Thoracic aorta (tissue), 2 donors: ENCODE measurements around the gene OBSCN. TPM values are rescaled to one million over a fixed set of nuclear protein-coding genes. Genes with fewer than 3 reads are reported as not detected.

Source experiments
- ATAC-seq: fragments of 150-250 bp; one replicate; pipeline ENCODE4 v1.8.0; 2017; ENCODE audit warnings: low read depth; ENCODE audit not compliant: insufficient number of reproducible peaks, low FRiP score
- DNase-seq: peaks from one replicate; pipeline ENCODE4 v3.0.0-alpha.2; 2020; ENCODE audit warnings: low spot score
- H3K27ac ChIP-seq, 2 donors: fragments of 200-600 bp; sonication (generic); 1 replicate in 1 of 2; 2 replicates in 1 of 2; pipeline ENCODE4 v1.5.1; 2016; ENCODE audit warnings: mild to moderate bottlenecking in 2 of 2, moderate library complexity in 2 of 2
- H3K27me3 ChIP-seq: fragments of 200-600 bp; sonication (generic); replicated peaks from 2 replicates; pipeline ENCODE4 v1.6.0; 2016; ENCODE audit warnings: mild to moderate bottlenecking; ENCODE audit not compliant: insufficient read depth
- H3K36me3 ChIP-seq: fragments of 200-600 bp; sonication (generic); one replicate; pipeline ENCODE4 v1.5.1; 2016
- H3K4me1 ChIP-seq, 2 donors: fragments of 200-600 bp; sonication (generic); 1 replicate in 1 of 2; 2 replicates in 1 of 2; pipeline versions ENCODE4 v1.5.1 to v1.6.0; 2016; ENCODE audit warnings: low read depth in 2 of 2, mild to moderate bottlenecking in 1 of 2; ENCODE audit not compliant: control insufficient read depth in 1 of 2
- H3K4me3 ChIP-seq: fragments of 200-600 bp; sonication (generic); 2 replicates; pipeline ENCODE4 v1.5.1; 2016; ENCODE audit warnings: mild to moderate bottlenecking
- H3K9me3 ChIP-seq: fragments of 200-600 bp; sonication (generic); 2 replicates; pipeline ENCODE4 v1.5.1; 2016
- total RNA-seq, 2 donors: library from RNA; depleted of rRNA; stranded (reverse); fragments of >200 nt; gene quantifications; one replicate each; pipeline versions ENCODE4 v1.1.0 to v1.2.3, GENCODE V29; 2016
- TF ChIP-seq, protein P1 (sequence below): fragments of 200-600 bp; sonication (generic); IDR thresholded peaks from one replicate; pipeline ENCODE4 v1.5.1; 2019; ENCODE audit warnings: antibody characterized with exemption

The OBSCN gene
- total RNA-seq, 2 donors from 2014 or later = 22.3 to 40.2 TPM

DNA sequence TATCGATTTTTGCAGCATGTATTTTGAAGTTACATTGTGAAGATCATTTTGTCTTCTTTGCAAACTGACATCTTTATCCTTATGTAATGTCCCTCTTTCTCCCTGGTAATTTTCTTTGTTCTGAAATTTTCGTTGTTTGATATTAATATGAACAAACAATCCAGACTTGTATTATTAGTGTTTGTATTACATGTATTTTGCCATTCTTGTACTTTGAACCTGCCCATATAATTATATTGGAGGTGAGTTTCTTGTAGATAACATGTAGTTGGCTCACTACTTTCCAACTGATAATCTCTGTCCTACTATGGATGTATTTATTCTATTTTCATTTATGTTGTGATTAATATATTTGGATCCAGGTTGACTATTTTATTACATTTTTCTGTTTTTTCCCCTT lies 27.1 kb downstream of the OBSCN start:
- ATAC-seq (no peak), DNase-seq (no peak)
- H3K27ac ChIP-seq = no peak overlapping the region
- no peaks in the 10 kb centered on the region for H3K4me1 ChIP-seq
- H3K27me3 ChIP-seq = no peaks in the 10 kb centered on the region
- TF ChIP-seq, protein P1, sequence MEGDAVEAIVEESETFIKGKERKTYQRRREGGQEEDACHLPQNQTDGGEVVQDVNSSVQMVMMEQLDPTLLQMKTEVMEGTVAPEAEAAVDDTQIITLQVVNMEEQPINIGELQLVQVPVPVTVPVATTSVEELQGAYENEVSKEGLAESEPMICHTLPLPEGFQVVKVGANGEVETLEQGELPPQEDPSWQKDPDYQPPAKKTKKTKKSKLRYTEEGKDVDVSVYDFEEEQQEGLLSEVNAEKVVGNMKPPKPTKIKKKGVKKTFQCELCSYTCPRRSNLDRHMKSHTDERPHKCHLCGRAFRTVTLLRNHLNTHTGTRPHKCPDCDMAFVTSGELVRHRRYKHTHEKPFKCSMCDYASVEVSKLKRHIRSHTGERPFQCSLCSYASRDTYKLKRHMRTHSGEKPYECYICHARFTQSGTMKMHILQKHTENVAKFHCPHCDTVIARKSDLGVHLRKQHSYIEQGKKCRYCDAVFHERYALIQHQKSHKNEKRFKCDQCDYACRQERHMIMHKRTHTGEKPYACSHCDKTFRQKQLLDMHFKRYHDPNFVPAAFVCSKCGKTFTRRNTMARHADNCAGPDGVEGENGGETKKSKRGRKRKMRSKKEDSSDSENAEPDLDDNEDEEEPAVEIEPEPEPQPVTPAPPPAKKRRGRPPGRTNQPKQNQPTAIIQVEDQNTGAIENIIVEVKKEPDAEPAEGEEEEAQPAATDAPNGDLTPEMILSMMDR = no peak
- no peaks in the 10 kb centered on the region for H3K36me3 ChIP-seq
- H3K4me3 ChIP-seq = no peak overlapping the region
- no peaks in the 10 kb centered on the region for H3K9me3 ChIP-seq

- no peak for ATAC-seq
- H3K36me3 ChIP-seq = no peaks in the 10 kb centered on the region
- H3K4me1 ChIP-seq = no peaks in the 10 kb centered on the region
- no peaks in the 10 kb centered on the region for H3K9me3 ChIP-seq
- TF ChIP-seq, protein P1 = no peak
- no peak for DNase-seq
- no peak overlapping the region for H3K27ac ChIP-seq
- no peak overlapping the region for H3K4me3 ChIP-seq
- H3K27me3 ChIP-seq = no peaks in the 10 kb centered on the region
Observed at GRCh38 chr1:228236744-228237143, 28.9 kb downstream of the OBSCN start.

GRCh38 chr1:228238007-228238406 lies 30.2 kb downstream of the OBSCN start:
- H3K4me3 ChIP-seq = no peak overlapping the region
- no peak overlapping the region for H3K27ac ChIP-seq
- no peak for DNase-seq
- no peaks in the 10 kb centered on the region for H3K27me3 ChIP-seq
- no peaks in the 10 kb centered on the region for H3K4me1 ChIP-seq
- TF ChIP-seq, protein P1 = no peak
- H3K36me3 ChIP-seq = no peaks in the 10 kb centered on the region
- ATAC-seq = no peak
- H3K9me3 ChIP-seq = peaks cover 7% of the 10 kb centered on the region

GRCh38 chr1:228238461-228238860 lies 30.6 kb downstream of the OBSCN start:
- H3K27me3 ChIP-seq = no peaks in the 10 kb centered on the region
- H3K4me3 ChIP-seq = no peak overlapping the region
- H3K27ac ChIP-seq = no peak overlapping the region
- no peaks in the 10 kb centered on the region for H3K36me3 ChIP-seq
- TF ChIP-seq, protein P1 = no peak
- ATAC-seq (no peak), DNase-seq (no peak)
- H3K4me1 ChIP-seq = no peaks in the 10 kb centered on the region
- peaks cover 8% of the 10 kb centered on the region for H3K9me3 ChIP-seq

GRCh38 chr1:228240411-228241240 lies 32.8 kb downstream of the OBSCN start:
- H3K4me3 ChIP-seq = no peak overlapping the region
- H3K36me3 ChIP-seq = peaks cover 2% of the 10 kb centered on the region
- no peak overlapping the region for H3K27ac ChIP-seq
- H3K27me3 ChIP-seq = no peaks in the 10 kb centered on the region
- no peak for ATAC-seq
- TF ChIP-seq, protein P1 = no peak
- no peaks in the 10 kb centered on the region for H3K4me1 ChIP-seq
- H3K9me3 ChIP-seq = peaks cover 22% of the 10 kb centered on the region
- DNase-seq = no peak
